ENCODE data around the gene MT1A.
"Not testable (repeated sequence)": the region's sequence is repeated elsewhere in the genome, so short reads cannot be mapped to it uniquely, and the experiment has no call there.

Gene MT1A

DNA sequence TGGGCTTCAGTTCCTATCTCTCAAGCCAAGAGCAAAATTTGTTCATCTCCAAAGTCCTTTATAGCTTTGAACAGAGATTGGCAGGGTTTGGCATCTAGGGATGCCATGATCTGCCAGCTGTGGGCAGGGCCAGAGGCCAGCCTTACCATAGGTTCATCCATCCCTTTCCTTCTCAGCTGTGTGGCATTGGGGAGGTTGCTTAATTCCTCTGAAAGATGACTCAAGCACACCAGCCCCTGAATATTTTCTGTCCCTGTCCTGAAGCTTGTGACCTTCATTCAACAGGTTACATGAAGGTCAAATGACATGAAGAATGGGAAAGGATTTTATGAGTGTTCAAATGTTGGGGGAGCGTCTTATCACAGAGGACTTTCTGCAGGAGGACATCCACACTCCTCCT is 26.0 kb downstream of the MT1A start:
- TF ChIP-seq, protein P1, sequence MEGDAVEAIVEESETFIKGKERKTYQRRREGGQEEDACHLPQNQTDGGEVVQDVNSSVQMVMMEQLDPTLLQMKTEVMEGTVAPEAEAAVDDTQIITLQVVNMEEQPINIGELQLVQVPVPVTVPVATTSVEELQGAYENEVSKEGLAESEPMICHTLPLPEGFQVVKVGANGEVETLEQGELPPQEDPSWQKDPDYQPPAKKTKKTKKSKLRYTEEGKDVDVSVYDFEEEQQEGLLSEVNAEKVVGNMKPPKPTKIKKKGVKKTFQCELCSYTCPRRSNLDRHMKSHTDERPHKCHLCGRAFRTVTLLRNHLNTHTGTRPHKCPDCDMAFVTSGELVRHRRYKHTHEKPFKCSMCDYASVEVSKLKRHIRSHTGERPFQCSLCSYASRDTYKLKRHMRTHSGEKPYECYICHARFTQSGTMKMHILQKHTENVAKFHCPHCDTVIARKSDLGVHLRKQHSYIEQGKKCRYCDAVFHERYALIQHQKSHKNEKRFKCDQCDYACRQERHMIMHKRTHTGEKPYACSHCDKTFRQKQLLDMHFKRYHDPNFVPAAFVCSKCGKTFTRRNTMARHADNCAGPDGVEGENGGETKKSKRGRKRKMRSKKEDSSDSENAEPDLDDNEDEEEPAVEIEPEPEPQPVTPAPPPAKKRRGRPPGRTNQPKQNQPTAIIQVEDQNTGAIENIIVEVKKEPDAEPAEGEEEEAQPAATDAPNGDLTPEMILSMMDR (IDR thresholded peaks at IDR 0.05; ENCODE audit: low read depth, low read length) = no peak
- DNase-seq (ENCODE audit: extremely low read depth, low read depth) = no peak

DNA sequence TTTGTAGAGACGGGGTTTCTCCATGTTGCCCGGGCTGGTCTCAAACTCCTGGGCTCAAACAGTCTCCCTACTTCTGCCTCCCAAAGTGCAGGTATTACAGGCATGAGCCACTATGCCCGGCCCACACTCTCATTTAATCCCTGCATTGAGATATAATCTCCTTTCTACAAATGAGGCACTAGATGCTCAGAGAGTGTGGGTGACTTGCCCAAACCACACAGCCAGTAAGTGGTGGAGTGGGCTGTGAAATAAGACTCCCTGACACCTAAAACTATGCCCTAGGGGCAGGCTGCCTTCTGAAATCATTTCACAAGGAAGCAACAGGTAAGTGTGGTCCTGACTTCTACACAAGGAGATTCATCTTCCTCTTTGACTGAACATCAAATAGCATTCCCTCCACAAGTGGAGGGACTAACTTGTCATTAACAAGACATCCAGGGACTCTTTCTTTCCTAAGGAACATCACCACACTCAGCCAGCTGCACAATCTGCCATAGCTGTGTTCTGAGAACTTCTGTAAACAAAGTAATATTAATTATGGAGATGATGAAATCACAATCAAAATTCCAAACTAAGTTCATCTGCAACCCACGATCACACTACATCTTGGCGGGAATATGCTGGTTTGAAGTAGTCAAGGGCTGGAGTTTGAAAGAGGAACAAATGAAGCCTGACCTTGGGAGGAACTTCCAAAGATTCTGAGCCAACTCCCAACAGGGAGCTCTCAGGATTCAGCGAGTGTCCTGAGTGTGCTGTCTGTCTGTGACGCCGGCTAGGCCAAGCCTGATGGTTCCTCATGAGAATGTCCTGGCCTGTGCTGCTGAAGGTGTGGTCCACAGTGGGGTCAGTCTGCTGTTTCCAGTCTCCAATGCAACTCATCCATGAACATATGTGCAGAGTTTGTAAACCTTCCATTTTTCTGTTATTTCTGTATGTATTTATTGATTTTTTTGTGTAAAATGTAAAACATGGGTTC is 27.1 kb downstream of the MT1A start:
- peak; percentile 10 for DNase-seq (ENCODE audit: extremely low read depth, low read depth)

DNA sequence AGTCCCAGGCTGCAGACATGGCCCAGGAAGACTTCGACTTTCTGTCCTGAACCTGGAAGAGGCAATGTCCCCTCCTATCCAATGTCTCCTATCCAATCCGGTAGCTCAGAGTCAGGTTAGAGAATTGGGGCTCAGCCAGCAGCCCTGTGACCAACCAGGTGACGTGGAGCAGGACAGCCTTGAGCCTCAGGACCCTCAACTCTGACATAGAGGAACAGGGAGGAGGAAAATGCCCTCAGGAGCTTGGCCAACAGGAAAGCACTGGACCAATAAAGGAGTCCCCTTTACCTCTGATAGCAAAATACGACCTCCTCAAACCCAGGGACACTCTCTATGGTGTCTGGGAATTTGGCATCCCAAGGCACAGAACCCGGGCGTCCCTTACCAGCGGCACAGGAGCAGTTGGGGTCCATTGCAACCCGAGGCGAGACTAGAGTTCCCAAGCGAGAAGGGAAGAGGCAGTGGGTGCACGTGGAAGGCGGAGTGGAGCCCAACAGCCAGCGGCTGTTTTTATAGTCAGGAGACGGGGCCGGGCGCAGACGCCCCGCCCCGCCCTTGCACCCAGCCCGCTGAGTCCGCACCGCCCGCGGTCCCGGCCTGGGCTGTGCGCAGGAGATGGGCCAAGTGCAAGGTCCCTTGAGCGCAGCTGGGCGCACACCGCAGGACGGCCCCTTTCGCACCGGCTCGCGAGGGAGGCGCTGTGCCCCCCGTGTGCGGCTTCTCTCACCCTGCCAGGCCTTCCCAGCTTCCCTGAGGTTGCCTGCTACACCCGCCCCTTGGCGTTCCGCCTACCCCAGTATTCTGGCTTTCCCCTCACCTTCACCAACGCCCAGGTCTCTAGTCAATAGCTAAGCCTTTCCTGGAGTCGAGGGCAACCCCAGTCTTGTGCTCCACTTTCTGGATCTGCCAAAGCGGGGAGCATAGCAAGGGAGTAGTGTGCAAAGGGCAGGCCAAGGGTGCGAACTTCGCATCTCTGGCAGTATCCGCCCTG is 29.4 kb downstream of the MT1A start, which contains the start of gene MT1G:
Gene MT1G (minus strand): TSS at position 485 of the 991 bp plus-strand sequence. CDS start 72 bp downstream, at position 413.
- DNase-seq (ENCODE audit: extremely low read depth, low read depth) = no peak
- TF ChIP-seq, protein P1 (IDR thresholded peaks at IDR 0.05; ENCODE audit: low read depth, low read length) = no peak

DNA sequence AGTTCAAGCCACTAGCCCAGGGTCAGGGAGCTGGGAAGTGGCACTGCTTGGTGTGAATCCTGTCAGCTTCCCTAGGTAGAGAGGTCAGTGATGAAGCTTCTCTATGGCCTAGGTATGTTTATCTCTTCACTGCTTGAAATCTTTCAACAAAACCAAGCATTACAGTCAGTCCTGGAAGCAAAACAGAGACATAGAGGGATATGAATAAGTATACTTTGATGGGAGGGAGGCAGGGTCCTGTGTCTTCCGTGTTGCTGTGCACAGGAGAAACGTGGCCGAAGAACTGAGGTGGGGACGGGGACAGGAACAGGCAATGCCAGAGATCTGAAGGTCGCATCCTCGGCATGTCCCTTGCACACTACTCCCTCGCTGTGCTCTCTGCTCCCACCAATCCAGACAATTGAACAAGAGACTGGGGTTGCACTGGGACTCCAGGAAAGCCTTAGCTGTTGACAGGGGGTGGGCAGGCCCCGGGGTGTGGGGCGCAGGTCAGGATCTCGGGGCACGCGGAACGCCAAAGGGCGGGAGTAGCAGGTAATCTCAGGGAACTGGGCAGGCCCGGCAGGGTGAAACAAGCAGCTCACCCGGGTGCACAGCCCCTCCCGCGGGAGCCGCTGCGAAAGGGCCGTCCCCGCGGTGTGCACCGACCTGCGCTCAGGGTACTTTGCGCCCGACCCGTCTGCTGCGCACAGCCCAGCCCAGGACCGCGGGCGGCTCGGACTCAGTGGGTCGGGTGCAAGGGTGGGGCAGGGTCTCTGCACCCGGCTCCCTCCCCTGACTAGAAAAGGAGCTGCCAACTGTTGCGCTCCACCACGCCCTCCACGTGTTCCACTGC is 30.8 kb downstream of the MT1A start, which contains the start of gene MT1H:
Gene MT1H (plus strand): TSS at position 810 of the 835 bp plus-strand sequence. CDS start 71 bp downstream, outside the sequence.
- no peak for DNase-seq (ENCODE audit: extremely low read depth, low read depth)
- TF ChIP-seq, protein P1 (IDR thresholded peaks at IDR 0.05; ENCODE audit: low read depth, low read length) = no peak

DNA sequence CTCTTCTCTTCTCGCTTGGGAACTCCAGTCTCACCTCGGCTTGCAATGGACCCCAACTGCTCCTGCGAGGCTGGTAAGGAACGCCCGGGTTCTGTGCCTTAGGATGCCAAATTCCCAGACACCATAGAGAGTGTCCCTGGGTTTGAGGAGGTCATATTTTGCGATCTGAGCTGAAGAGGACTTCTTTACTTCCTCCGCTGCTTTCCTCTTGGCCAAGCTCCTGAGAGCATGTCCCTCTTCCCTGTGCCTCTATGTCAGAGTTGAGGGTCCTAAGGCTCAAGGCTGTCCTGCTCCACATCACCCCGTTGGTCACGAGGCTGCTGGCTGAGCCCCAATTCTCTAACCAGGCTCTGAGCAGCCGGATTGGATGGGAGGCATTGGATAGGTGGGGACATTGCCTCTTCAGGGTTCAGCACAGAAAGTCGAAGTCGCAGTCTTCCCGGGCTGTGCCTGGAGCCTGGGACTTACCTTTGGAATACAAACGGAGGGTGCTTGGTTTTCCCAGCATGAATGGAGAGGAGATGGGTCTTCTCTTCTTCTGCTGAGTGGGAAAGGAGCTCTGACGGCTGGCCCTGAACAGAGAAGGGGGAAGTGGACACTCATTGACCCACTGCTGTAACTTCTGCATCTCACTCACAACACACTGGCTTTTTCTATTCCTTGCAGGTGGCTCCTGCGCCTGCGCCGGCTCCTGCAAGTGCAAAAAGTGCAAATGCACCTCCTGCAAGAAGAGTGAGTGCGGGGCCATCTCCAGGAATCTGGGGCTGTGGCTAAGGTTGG is 31.6 kb downstream of the MT1A start:
- no peak for DNase-seq (ENCODE audit: extremely low read depth, low read depth)
- TF ChIP-seq, protein P1 (IDR thresholded peaks at IDR 0.05; ENCODE audit: low read depth, low read length) = no peak

DNA sequence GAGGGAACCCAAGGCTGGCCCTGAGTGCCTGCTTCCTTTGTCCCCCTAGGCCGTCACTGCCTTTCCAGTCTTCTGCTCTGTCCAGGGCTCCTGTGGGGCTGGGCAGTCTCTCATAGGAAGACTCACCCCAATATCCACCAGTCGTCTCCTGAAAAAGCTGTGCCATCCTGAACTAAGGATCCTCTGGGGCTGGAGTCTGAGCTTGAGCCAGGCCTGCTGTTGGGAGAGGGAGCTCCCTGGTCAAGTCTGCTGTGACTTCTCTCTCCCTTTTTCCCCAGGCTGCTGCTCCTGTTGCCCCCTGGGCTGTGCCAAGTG is 32.1 kb downstream of the MT1A start:
- no peak for DNase-seq (ENCODE audit: extremely low read depth, low read depth)
- TF ChIP-seq, protein P1 (IDR thresholded peaks at IDR 0.05; ENCODE audit: low read depth, low read length) = no peak

DNA sequence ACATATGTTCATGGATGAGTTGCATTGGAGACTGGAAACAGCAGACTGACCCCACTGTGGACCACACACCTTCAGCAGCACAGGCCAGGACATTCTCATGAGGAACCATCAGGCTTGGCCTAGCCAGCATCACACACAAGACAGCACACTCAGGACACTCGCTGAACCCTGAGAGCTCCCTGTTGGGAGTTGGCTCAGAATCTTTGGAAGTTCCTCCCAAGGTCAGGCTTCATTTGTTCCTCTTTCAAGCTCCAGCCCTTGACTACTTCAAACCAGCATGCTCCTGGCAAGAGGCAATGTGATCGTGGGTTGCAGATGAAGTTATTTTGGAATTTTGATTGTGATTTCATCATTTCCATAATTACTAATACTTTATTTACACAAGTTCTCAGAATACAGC is 33.2 kb downstream of the MT1A start:
- DNase-seq (ENCODE audit: extremely low read depth, low read depth) = peak; percentile 29

DNA sequence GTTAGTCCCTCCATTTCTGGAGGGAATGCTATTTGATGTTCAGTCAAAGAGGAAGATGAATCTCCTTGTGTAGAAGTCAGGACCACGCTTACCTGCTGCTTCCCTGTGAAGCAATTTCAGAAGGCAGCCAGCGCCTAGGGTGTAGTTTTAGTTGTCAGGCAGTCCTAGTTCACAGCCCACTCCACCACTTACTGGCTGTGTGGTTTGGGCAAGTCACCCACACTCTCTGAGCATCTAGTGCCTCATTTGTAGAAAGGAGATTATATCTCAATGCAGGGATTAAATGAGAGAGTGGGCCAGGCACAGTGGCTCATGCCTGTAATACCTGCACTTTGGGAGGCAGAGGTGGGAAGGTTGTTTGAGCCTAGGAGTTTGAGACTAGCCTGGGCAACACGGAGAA is 33.7 kb downstream of the MT1A start:
- not testable (repeated sequence) for DNase-seq (ENCODE audit: extremely low read depth, low read depth)

Data from AG09319 (cell line).